HG03520 (cell line): Measurements from ENCODE around the gene ZIC4.

Experiments
- ATAC-seq: cut with Tn5 transposase; IDR thresholded peaks from one replicate; pipeline ENCODE4 v1.9.1; 2021; ENCODE audit warnings: mild to moderate bottlenecking, moderate library complexity; ENCODE audit not compliant: unreplicated experiment

The ZIC4 gene

GRCh38 chr3:147391781-147392624, 14.3 kb downstream of the ZIC4 start:
- ATAC-seq, result no peak

GRCh38 chr3:147390589-147391569, 15.5 kb downstream of the ZIC4 start:
- no peak for ATAC-seq

GRCh38 chr3:147389717-147390116, 16.6 kb downstream of the ZIC4 start:
- ATAC-seq, result no peak

- ATAC-seq, result no peak
Measured at GRCh38 chr3:147388700-147389580, 17.4 kb downstream of the ZIC4 start.

- ATAC-seq, result no peak
Measured at GRCh38 chr3:147387885-147388699, 18.3 kb downstream of the ZIC4 start.

- no peak for ATAC-seq
Measured at GRCh38 chr3:147387291-147387884, 19.0 kb downstream of the ZIC4 start.

GRCh38 chr3:147385059-147386012, 21.0 kb downstream of the ZIC4 start:
- no peak for ATAC-seq

- no peak for ATAC-seq
Measured at GRCh38 chr3:147384210-147385058, 21.9 kb downstream of the ZIC4 start.

- no peak for ATAC-seq
Measured at GRCh38 chr3:147383617-147384016, 22.7 kb downstream of the ZIC4 start.

- no peak for ATAC-seq
Measured at GRCh38 chr3:147381596-147381995, 24.7 kb downstream of the ZIC4 start.

GRCh38 chr3:147380977-147381376, 25.4 kb downstream of the ZIC4 start:
- ATAC-seq, result no peak

GRCh38 chr3:147380387-147380951, 25.9 kb downstream of the ZIC4 start:
- ATAC-seq, result no peak

- ATAC-seq, result no peak
Measured at GRCh38 chr3:147379651-147380050, 26.7 kb downstream of the ZIC4 start.

- ATAC-seq, result no peak
Measured at GRCh38 chr3:147377412-147378367, 28.7 kb downstream of the ZIC4 start.

- ATAC-seq, result no peak
Measured at GRCh38 chr3:147373301-147373700, 33.0 kb downstream of the ZIC4 start.

GRCh38 chr3:147372525-147373027, 33.8 kb downstream of the ZIC4 start:
- ATAC-seq, result no peak
